Stimulated activated naive CD8-positive, alpha-beta T cell treated with anti-CD3 and anti-CD28 coated beads, Interleukin-15, Interleukin-2, amounts not matched to agents 100 U/mL and 50 U/mL, for 24 hours (primary cell): ENCODE results near the gene NLRP12.
"Not testable (repeated sequence)": the region's sequence is repeated elsewhere in the genome, so short reads cannot be mapped to it uniquely, and the experiment has no call there.

Experiments used
- ATAC-seq: fragments of 150-1000 bp; cut with Tn5 transposase; one replicate; pipeline ENCODE4 v1.10.0; 2021
- DNase-seq: peaks from one replicate; pipeline ENCODE4 v3.0.0; 2021

NLRP12 gene

DNA sequence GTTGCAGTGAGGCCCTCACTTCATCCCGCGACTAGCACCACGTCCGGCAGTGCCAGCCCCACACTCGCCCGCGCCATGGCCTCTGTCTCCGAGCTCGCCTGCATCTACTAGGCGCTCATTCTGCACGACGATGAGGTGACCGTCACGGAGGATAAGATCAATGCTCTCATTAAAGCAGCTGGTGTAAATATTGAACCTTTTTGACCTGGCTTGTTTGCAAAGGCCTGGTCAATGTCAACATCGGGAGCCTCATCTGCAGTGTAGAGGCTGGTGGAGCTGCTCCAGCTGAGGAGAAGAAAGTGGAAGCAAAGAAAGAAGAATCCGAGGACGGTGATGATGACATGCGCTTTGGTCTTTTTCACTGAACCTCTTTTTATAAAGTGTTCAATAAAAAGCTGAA, 48.6 kb downstream of the NLRP12 start:
- DNase-seq: no peak
- no peak for ATAC-seq

DNA sequence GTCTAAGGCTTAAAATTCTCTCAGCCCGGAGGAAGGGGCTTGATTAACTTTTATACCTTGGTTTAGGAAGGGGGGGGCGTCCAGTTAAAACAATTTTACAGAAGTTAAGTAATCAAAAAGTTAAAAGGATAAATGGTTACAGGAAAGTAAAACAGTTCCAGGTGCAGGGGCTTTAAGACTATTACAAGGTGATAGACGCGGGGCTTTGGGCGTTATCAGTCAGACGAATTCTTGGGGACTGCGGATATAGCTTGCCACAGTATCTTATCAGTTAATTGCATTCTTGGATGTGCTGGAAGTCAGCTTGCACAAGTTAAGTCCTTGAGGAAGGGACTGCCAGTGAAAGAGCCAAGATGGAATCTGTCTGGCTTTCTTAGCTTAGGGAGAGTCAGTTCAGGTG, 49.6 kb downstream of the NLRP12 start:
- ATAC-seq, DNase-seq: not testable (repeated sequence)

DNA sequence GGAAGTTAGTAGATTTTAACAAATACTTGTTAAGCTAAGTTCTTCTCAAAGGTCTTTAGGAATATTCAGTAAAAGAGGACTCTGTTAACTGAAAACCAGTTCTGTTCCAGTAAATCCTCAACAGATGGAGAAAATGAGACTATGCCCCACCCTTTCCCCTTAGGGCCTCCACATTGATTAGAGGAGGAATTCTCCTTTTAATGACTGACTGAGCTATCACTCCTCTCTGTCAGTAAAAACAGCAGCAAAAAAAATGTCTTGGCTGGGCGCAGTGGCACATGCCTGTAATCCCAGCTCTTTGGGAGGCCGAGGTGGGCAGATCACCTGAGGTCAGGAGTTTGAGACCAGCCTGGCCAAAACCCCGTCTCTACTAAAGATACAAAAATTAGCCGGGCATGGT, 50.1 kb downstream of the NLRP12 start:
- no peak for ATAC-seq
- no peak for DNase-seq

DNA sequence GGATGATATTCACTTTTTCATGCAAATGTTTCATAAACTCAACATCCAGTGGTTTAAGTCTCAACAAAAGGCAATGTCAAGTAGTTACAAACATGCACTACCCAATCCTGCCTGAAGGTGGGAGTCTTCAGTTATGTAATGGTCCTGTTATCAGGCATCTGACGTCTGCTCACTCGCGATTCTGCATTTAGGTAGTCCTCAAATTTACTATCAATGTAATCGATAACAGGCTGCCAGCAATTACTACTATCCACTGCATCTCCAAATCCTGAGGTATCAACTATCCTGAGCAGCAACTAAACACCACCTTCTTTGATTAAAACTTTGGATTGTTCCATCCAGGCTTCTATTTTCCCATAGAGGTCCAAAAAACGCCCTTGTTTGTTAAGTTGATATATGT, 51.2 kb downstream of the NLRP12 start:
- ATAC-seq: no peak
- peak; percentile 50 for DNase-seq

DNA sequence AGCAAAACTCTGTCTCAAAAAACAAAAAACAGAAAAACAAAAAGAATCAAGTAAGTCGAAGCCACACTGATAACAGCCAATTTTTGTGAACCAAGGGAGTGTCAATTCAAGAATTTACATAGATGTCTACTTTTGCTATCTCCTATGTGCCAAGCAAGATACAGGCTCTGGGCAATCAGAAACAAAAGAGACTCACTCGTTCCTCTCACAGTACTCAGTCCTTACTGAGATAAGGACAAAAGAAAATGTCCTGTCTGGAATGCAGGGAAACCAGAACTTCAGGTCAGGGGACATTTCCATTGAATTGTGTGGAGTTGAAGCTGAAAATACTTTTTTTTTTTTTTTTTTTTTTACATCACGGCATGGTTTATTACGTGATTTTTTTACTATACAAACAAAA, 53.0 kb downstream of the NLRP12 start:
- ATAC-seq (no peak), DNase-seq (no peak)

DNA sequence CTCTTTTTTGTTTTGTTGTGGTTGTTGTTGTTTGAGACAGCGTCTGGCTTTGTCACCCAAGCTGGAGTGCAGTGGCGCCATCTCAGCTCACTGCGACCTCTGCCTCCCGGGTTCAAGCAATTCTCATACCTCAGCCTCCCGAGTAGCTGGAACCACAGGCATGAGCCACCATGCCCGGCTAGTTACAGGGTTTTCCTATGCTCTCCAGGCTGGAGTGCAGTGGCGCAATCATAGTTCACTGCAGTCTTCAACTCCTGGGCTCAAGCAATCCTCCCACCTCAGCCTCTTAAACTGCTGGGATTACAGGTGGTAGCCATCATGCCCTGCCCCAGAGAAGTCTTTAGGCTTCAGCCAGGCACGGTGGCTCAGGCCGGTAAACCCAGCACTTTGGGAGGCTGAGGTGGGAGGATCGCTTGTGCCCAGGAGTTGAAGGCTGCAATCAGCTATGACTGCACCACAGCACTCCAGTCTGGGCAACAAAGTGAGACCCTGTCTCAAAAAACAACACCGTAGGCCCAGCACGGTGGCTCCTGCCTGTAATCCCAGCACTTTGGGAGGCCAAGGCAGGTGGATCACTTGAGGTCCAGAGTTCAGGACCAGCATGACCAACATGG, 54.3 kb downstream of the NLRP12 start:
- DNase-seq, ATAC-seq: not testable (repeated sequence)

DNA sequence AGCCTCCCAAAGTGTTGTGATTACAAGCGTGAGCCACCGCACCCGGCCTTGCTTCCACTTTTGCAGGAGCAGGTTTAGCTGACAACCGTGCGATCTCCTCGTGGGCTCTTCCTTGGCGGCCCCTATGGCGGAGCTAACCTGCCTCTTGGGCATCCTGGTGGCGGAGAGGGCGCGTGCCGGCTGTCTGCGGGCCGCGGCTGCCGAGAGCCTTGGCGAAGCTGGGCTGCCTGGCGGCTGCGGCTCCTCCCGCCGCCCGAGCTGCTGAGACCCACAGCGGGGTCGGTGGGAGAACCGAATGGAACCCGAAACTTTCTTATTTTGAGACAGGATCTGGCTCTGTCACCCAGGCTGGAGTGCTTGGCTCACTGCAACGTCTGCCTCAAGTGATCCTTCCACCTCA, 55.7 kb downstream of the NLRP12 start:
- ATAC-seq (no peak), DNase-seq (no peak)

DNA sequence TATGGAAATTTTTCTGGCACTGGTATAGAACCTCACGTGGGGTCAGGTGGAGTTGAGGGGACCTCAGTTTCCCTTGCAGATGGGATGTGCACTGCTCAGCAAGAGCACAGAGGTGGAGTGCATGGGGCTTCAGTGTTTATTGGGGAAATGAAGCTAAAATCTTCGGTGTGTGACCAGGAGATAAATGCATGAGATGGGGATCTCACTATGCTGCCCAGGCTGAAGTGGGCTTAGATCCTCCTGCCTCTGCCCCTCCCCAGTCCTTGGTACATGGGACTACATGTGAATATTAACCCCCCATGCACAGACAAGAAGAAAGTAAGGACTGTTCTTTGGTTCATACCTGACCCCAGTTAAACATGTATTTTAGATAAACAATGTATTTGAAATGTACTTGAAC, 65.1 kb downstream of the NLRP12 start:
- not testable (repeated sequence) for ATAC-seq, DNase-seq
